DND-41 (cell line): ENCODE data around the gene WFDC9.

Experiments
- ATAC-seq: fragments of 200-7000 bp; cut with Tn5 transposase; 3 replicates; pipeline ENCODE4 v1.9.1; 2021; ENCODE audit warnings: low read depth; ENCODE audit not compliant: insufficient read depth
- DNase-seq: peaks from one replicate; pipeline ENCODE4 v3.0.0-alpha.2; 2020
- H2AFZ ChIP-seq: 2 replicates; pipeline ENCODE4 v1.6.0; 2012; ENCODE audit warnings: low read depth, low read length
- H3K27ac ChIP-seq: 2 replicates; pipeline ENCODE4 v1.5.1; 2012; ENCODE audit warnings: low read length, inconsistent platforms
- H3K27me3 ChIP-seq: fragments of 200-600 bp; sonication (generic); 2 replicates; pipeline ENCODE4 v1.6.0; 2012; ENCODE audit warnings: low read length, mild to moderate bottlenecking, inconsistent platforms; ENCODE audit not compliant: insufficient read depth, poor library complexity
- H3K36me3 ChIP-seq: 2 replicates; pipeline ENCODE4 v1.5.1; 2012; ENCODE audit warnings: low read length, inconsistent platforms; ENCODE audit not compliant: insufficient read depth
- H3K4me1 ChIP-seq: 2 replicates; pipeline ENCODE4 v1.5.1; 2012; ENCODE audit warnings: mild to moderate bottlenecking, low read length; ENCODE audit not compliant: insufficient read depth
- H3K4me2 ChIP-seq: 2 replicates; pipeline ENCODE4 v1.6.0; 2012; ENCODE audit warnings: mild to moderate bottlenecking, moderate library complexity, low read length, inconsistent platforms; ENCODE audit not compliant: insufficient read depth
- H3K4me3 ChIP-seq, 2 experiments: fragments of 200-600 bp in 1 of 2; shearing (Covaris generic) in 1 of 2; 2 replicates each; pipeline ENCODE4 v1.5.1; 2012 to 2016; ENCODE audit warnings: inconsistent platforms in 2 of 2, low read length in 2 of 2, mild to moderate bottlenecking in 2 of 2, low read depth in 1 of 2, moderate library complexity in 1 of 2
- H3K79me2 ChIP-seq: 2 replicates; pipeline ENCODE4 v1.6.0; 2012; ENCODE audit warnings: low read length, inconsistent platforms; ENCODE audit not compliant: insufficient read depth
- H3K9ac ChIP-seq: 2 replicates; pipeline ENCODE4 v1.6.0; 2012; ENCODE audit warnings: low read depth, mild to moderate bottlenecking, inconsistent platforms, low read length, moderate library complexity
- H3K9me3 ChIP-seq: 2 replicates; pipeline ENCODE4 v1.5.1; 2012; ENCODE audit warnings: low read length, moderate library complexity, mild to moderate bottlenecking, inconsistent platforms; ENCODE audit not compliant: insufficient read depth, severe bottlenecking
- H4K20me1 ChIP-seq: 2 replicates; pipeline ENCODE4 v1.6.0; 2012; ENCODE audit warnings: low read length; ENCODE audit not compliant: insufficient read depth
- CTCF ChIP-seq: IDR thresholded peaks from 2 replicates; pipeline ENCODE4 v1.5.1; 2012; ENCODE audit warnings: borderline replicate concordance, low read length, moderate library complexity, mild to moderate bottlenecking; ENCODE audit not compliant: poor library complexity, severe bottlenecking; ENCODE audit errors: extremely low read depth
- EZH2 ChIP-seq: IDR thresholded peaks from 3 replicates; pipeline ENCODE4 v1.6.1; 2012; ENCODE audit warnings: borderline replicate concordance, low read depth, mild to moderate bottlenecking, moderate library complexity, low read length, inconsistent platforms; ENCODE audit not compliant: severe bottlenecking

WFDC9 gene

GRCh38 chr20:45629496-45630100, 1.5 kb downstream of the WFDC9 start, which contains the start of gene WFDC10A:
WFDC10A (plus strand) TSS chr20:45629739; CDS start chr20:45629814, 75 bp downstream.
- Histone ChIP-seq H3K79me2 (no peaks in the 10 kb centered on the region), H3K27ac (no peak within 1 kb of the TSS), H3K36me3 (no peaks in the 10 kb centered on the region), H4K20me1 (no peaks in the 10 kb centered on the region), H3K9me3 (no peaks in the 10 kb centered on the region), H3K9ac (no peak within 1 kb of the TSS), H3K4me3 (no peak within 1 kb of the TSS), H3K4me2 (no peak within 1 kb of the TSS), H3K27me3 (peaks cover 10% of the 10 kb centered on the region), H3K4me1 (no peaks in the 10 kb centered on the region), H2AFZ (no peak within 1 kb of the TSS)
- peak; percentile 21 for DNase-seq
- TF ChIP-seq CTCF (peak; percentile 79), EZH2 (no peak)
- peak; percentile 79 for ATAC-seq

- DNase-seq (no peak), ATAC-seq (no peak)
- Histone ChIP-seq H3K27me3 (peaks cover 10% of the 10 kb centered on the region), H3K4me3 (no peak overlapping the region), H3K4me1 (no peaks in the 10 kb centered on the region), H3K79me2 (no peaks in the 10 kb centered on the region), H3K36me3 (no peaks in the 10 kb centered on the region), H3K9ac (no peak overlapping the region), H4K20me1 (no peaks in the 10 kb centered on the region), H3K4me2 (no peak overlapping the region), H3K27ac (no peak overlapping the region), H2AFZ (no peak overlapping the region), H3K9me3 (no peaks in the 10 kb centered on the region)
- no peak for TF ChIP-seq CTCF
- TF ChIP-seq EZH2, result no peak
Observed at GRCh38 chr20:45626540-45626939, 4.5 kb downstream of the WFDC9 start.

GRCh38 chr20:45621593-45621992, 9.5 kb downstream of the WFDC9 start:
- no peak overlapping the region for H3K4me2 ChIP-seq
- no peak overlapping the region for H3K4me3 ChIP-seq
- no peaks in the 10 kb centered on the region for H4K20me1 ChIP-seq
- no peak for TF ChIP-seq CTCF
- TF ChIP-seq EZH2, result no peak
- no peak overlapping the region for H3K27ac ChIP-seq
- H3K27me3 ChIP-seq, result peaks cover 1% of the 10 kb centered on the region
- ATAC-seq, result no peak
- H3K4me1 ChIP-seq, result no peaks in the 10 kb centered on the region
- H3K9me3 ChIP-seq, result no peaks in the 10 kb centered on the region
- H3K9ac ChIP-seq, result no peak overlapping the region
- no peak overlapping the region for H2AFZ ChIP-seq
- no peak for DNase-seq
- no peaks in the 10 kb centered on the region for H3K79me2 ChIP-seq
- no peaks in the 10 kb centered on the region for H3K36me3 ChIP-seq
